Kidney epithelial cell (primary cell): ENCODE measurements around the gene MATCAP1. TPM values are rescaled to one million over a fixed set of nuclear protein-coding genes. Genes with fewer than 3 reads are reported as not detected.

Experiments used
- DNase-seq: peaks from one replicate; pipeline ENCODE4 v3.0.0-alpha.2; 2010; ENCODE audit warnings: low read depth
- H3K27me3 ChIP-seq: 2 replicates; pipeline ENCODE4 v1.6.0; 2011; ENCODE audit warnings: low read length; ENCODE audit not compliant: control insufficient read depth, insufficient read depth
- H3K36me3 ChIP-seq: 2 replicates; pipeline ENCODE4 v1.5.1; 2011; ENCODE audit warnings: low read length; ENCODE audit not compliant: control insufficient read depth, insufficient read depth
- H3K4me3 ChIP-seq: 2 replicates; pipeline ENCODE4 v1.5.1; 2011; ENCODE audit warnings: low read depth, mild to moderate bottlenecking, control low read depth, low read length
- CTCF ChIP-seq: IDR thresholded peaks from 2 replicates; pipeline ENCODE4 v1.5.1; 2011; ENCODE audit warnings: mild to moderate bottlenecking, moderate library complexity, low read length, control low read depth, inconsistent platforms; ENCODE audit not compliant: insufficient read depth, poor library complexity, severe bottlenecking
- total RNA-seq: library from RNA; depleted of rRNA; stranded (reverse); fragments of >200 nt; gene quantifications from 2 replicates; pipeline ENCODE4 v1.2.3, GENCODE V29; 2015

Gene MATCAP1
- total RNA-seq, 1 donor from 2014 or later = 10.8 TPM

GRCh38 chr16:67227567-67227921, 43.8 kb upstream of the MATCAP1 start:
- no peaks in the 10 kb centered on the region for H3K27me3 ChIP-seq
- DNase-seq = no peak
- peak overlapping the region; percentile 99 for H3K4me3 ChIP-seq
- TF ChIP-seq CTCF = no peak
- peaks cover 4% of the 10 kb centered on the region for H3K36me3 ChIP-seq

- peak; percentile 93 for DNase-seq
- peaks cover 4% of the 10 kb centered on the region for H3K36me3 ChIP-seq
- H3K4me3 ChIP-seq = peak within 1 kb of the TSS; percentile 99
- peak; percentile 2 for TF ChIP-seq CTCF
- H3K27me3 ChIP-seq = no peaks in the 10 kb centered on the region
These were observed 43.2 kb upstream of the MATCAP1 start, which contains the start of gene TMEM208 for GRCh38 chr16:67226804-67227566. TSS of gene TMEM208 (plus strand) at chr16:67227130. CDS start at chr16:67227219, 89 bp downstream.

- peak overlapping the region; percentile 99 for H3K4me3 ChIP-seq
- H3K36me3 ChIP-seq = peaks cover 1% of the 10 kb centered on the region
- H3K27me3 ChIP-seq = no peaks in the 10 kb centered on the region
- DNase-seq = no peak
- TF ChIP-seq CTCF = no peak
These were observed 42.6 kb upstream of the MATCAP1 start for GRCh38 chr16:67226295-67226803.

GRCh38 chr16:67223992-67224391, 40.2 kb upstream of the MATCAP1 start:
- H3K4me3 ChIP-seq = no peak overlapping the region
- H3K27me3 ChIP-seq = no peaks in the 10 kb centered on the region
- H3K36me3 ChIP-seq = no peaks in the 10 kb centered on the region
- no peak for TF ChIP-seq CTCF
- no peak for DNase-seq

GRCh38 chr16:67216612-67217490, 33.1 kb upstream of the MATCAP1 start:
- DNase-seq = no peak
- Histone ChIP-seq H3K4me3 (no peak overlapping the region), H3K36me3 (no peaks in the 10 kb centered on the region), H3K27me3 (no peaks in the 10 kb centered on the region)
- TF ChIP-seq CTCF = no peak
